Caco-2 (cell line): ENCODE measurements around the gene ARL6. TPM values are rescaled to one million over a fixed set of nuclear protein-coding genes. Genes with fewer than 3 reads are reported as not detected.

Experiments
- BruUV-seq: library from RNA; stranded (reverse); fragments of 400-500 nt; replicated peaks from 2 replicates; lab custom pipeline; 2021; lab: Mats Ljungman, UMichigan
- CTCF ChIA-PET: fragments of 300-600 bp; sonication (Branson Sonifier 250); formaldehyde crosslinking; loops from one replicate; lab custom pipeline; 2022; ENCODE audit warnings: antibody characterized with exemption; lab: Charles Lee
- POLR2A ChIA-PET: fragments of 300-600 bp; sonication (Branson Sonifier 250); formaldehyde crosslinking; loops from one replicate; lab custom pipeline; 2022; ENCODE audit warnings: antibody characterized with exemption; lab: Charles Lee
- DNase-seq, 2 experiments: peaks; one replicate each; pipeline versions ENCODE4 v3.0.0 to v3.0.0-alpha.2; 2020 to 2022
- H3K27me3 ChIP-seq: replicated peaks from 2 replicates; pipeline ENCODE4 v1.6.0; 2011; ENCODE audit warnings: low read length; ENCODE audit not compliant: control insufficient read depth, insufficient read depth
- H3K36me3 ChIP-seq: 2 replicates; pipeline ENCODE4 v1.5.1; 2011; ENCODE audit warnings: low read length; ENCODE audit not compliant: control insufficient read depth, insufficient read depth
- H3K4me1 ChIP-seq: fragments of 250-450 bp; sonication (Bioruptor Pico); 2 replicates; pipeline ENCODE4 v1.5.1; 2020; ENCODE audit warnings: mild to moderate bottlenecking
- H3K4me3 ChIP-seq: 2 replicates; pipeline ENCODE4 v1.5.1; 2011; ENCODE audit warnings: low read depth, mild to moderate bottlenecking, control low read depth, low read length
- H3K9me3 ChIP-seq: fragments of 250-450 bp; sonication (Bioruptor Pico); 2 replicates; pipeline ENCODE4 v1.5.1; 2020; ENCODE audit warnings: mild to moderate bottlenecking, moderate library complexity
- H3K27ac Mint-ChIP-seq: one replicate; pipeline ENCODE4 v1.8.0; 2022; ENCODE audit warnings: mixed read lengths; ENCODE audit not compliant: unreplicated experiment
- H3K27me3 Mint-ChIP-seq: one replicate; pipeline ENCODE4 v1.8.0; 2022; ENCODE audit warnings: mixed read lengths; ENCODE audit not compliant: insufficient read depth, unreplicated experiment
- H3K36me3 Mint-ChIP-seq: one replicate; pipeline ENCODE4 v1.8.0; 2022; ENCODE audit warnings: mild to moderate bottlenecking, mixed read lengths; ENCODE audit not compliant: insufficient read depth, unreplicated experiment
- H3K4me1 Mint-ChIP-seq: one replicate; pipeline ENCODE4 v1.8.0; 2022; ENCODE audit warnings: low read depth, mixed read lengths; ENCODE audit not compliant: unreplicated experiment
- H3K4me3 Mint-ChIP-seq: one replicate; pipeline ENCODE4 v1.8.0; 2022; ENCODE audit warnings: mild to moderate bottlenecking, moderate library complexity, mixed read lengths; ENCODE audit not compliant: unreplicated experiment
- H3K9me3 Mint-ChIP-seq: one replicate; pipeline ENCODE4 v1.8.0; 2022; ENCODE audit warnings: mixed read lengths; ENCODE audit not compliant: unreplicated experiment
- CTCF ChIP-seq, 2 experiments: fragments of 200-600 bp in 1 of 2; IDR thresholded peaks; 1 replicate in 1 of 2; 2 replicates in 1 of 2; pipeline versions ENCODE4 v1.5.1 to v1.8.0; 2011 to 2022; ENCODE audit warnings: antibody characterized with exemption in 1 of 2, control low read depth in 1 of 2, inconsistent platforms in 1 of 2, low read depth in 1 of 2, low read length in 1 of 2, mild to moderate bottlenecking in 1 of 2, moderate library complexity in 1 of 2; ENCODE audit not compliant: insufficient read depth in 1 of 2, severe bottlenecking in 1 of 2, unreplicated experiment in 1 of 2
- intact Hi-C: fragments of 100-400 bp; cut with micrococcal nuclease; formaldehyde crosslinking; loops from one replicate; pipeline ENCODE4 v1.10.0; 2022; ENCODE audit not compliant: unreplicated experiment
- total RNA-seq: library from RNA; stranded (reverse); gene quantifications from 2 replicates; pipeline ENCODE4 v1.2.3, GENCODE V29; 2022

The ARL6 gene
- total RNA-seq, 1 experiment from 2014 or later: 2.0 TPM

DNA sequence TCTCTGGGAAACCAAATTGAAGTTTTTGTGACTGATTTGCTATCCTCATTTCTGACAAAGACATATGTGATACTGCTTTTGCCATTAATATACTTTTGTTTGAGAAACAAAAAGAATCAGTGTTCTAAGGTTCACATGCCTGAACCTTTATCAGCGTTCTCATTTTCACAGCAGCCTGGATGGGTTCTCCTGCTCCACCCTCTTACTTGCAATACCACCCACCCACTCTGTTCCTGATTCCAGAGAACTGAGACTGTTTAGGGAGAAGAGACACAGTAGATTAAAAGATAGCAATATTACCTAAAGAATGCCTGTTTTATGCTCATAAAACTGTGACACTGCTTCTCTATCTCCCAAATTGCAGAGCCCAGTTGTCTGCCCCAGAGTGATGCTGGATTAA lies 25.8 kb upstream of the ARL6 start:
- H3K27me3 Mint-ChIP-seq: no peaks in the 10 kb centered on the region
- POLR2A ChIA-PET: no interaction called here
- no peak overlapping the region for H3K27ac Mint-ChIP-seq
- H3K36me3 Mint-ChIP-seq: no peaks in the 10 kb centered on the region
- H3K4me1 ChIP-seq: no peaks in the 10 kb centered on the region
- CTCF ChIA-PET: no interaction called here
- BruUV-seq: no TSS peak
- H3K36me3 ChIP-seq: no peaks in the 10 kb centered on the region
- no peak for DNase-seq
- H3K9me3 ChIP-seq: no peaks in the 10 kb centered on the region
- intact Hi-C loops: no loop called here
- no peak for TF ChIP-seq CTCF (IDR thresholded peaks at IDR 0.05; ENCODE audit: insufficient read depth in 1 of 2, low read depth in 1 of 2, low read length in 1 of 2, severe bottlenecking in 1 of 2, unreplicated experiment in 1 of 2)
- H3K4me3 ChIP-seq: no peak overlapping the region
- no peaks in the 10 kb centered on the region for H3K27me3 ChIP-seq
- H3K9me3 Mint-ChIP-seq: no peaks in the 10 kb centered on the region
- H3K4me3 Mint-ChIP-seq: no peak overlapping the region
- no peaks in the 10 kb centered on the region for H3K4me1 Mint-ChIP-seq

GRCh38 chr3:97742036-97742435 lies 22.5 kb upstream of the ARL6 start:
- Histone ChIP-seq H3K27me3 (no peaks in the 10 kb centered on the region), H3K4me1 (no peaks in the 10 kb centered on the region), H3K36me3 (no peaks in the 10 kb centered on the region), H3K9me3 (no peaks in the 10 kb centered on the region), H3K4me3 (no peak overlapping the region)
- ChIA-PET POLR2A (no interaction called here), CTCF (no interaction called here)
- no peak overlapping the region for H3K4me3 Mint-ChIP-seq
- no peaks in the 10 kb centered on the region for H3K27me3 Mint-ChIP-seq
- TF ChIP-seq CTCF (IDR thresholded peaks at IDR 0.05; ENCODE audit: insufficient read depth in 1 of 2, low read depth in 1 of 2, low read length in 1 of 2, severe bottlenecking in 1 of 2, unreplicated experiment in 1 of 2): no peak
- DNase-seq: no peak
- H3K36me3 Mint-ChIP-seq: no peaks in the 10 kb centered on the region
- no peaks in the 10 kb centered on the region for H3K9me3 Mint-ChIP-seq
- intact Hi-C loops: no loop called here
- H3K4me1 Mint-ChIP-seq: no peaks in the 10 kb centered on the region
- no peak overlapping the region for H3K27ac Mint-ChIP-seq
- no TSS peak for BruUV-seq

- ChIA-PET CTCF (no interaction called here), POLR2A (no interaction called here)
- Mint-ChIP-seq H3K36me3 (no peaks in the 10 kb centered on the region), H3K27me3 (no peaks in the 10 kb centered on the region), H3K27ac (no peak overlapping the region), H3K4me3 (no peak overlapping the region), H3K9me3 (no peaks in the 10 kb centered on the region), H3K4me1 (no peaks in the 10 kb centered on the region)
- no peak for TF ChIP-seq CTCF (IDR thresholded peaks at IDR 0.05; ENCODE audit: insufficient read depth in 1 of 2, low read depth in 1 of 2, low read length in 1 of 2, severe bottlenecking in 1 of 2, unreplicated experiment in 1 of 2)
- no peaks in the 10 kb centered on the region for H3K9me3 ChIP-seq
- no peaks in the 10 kb centered on the region for H3K27me3 ChIP-seq
- intact Hi-C loops: no loop called here
- BruUV-seq: no TSS peak
- no peaks in the 10 kb centered on the region for H3K4me1 ChIP-seq
- DNase-seq: no peak
- H3K36me3 ChIP-seq: no peaks in the 10 kb centered on the region
- no peak overlapping the region for H3K4me3 ChIP-seq
Observed at GRCh38 chr3:97744289-97744688, 20.3 kb upstream of the ARL6 start.
